GM12891 (cell line): Measurements from ENCODE around the gene MYLK4.

ENCODE experiments used
- DNase-seq: peaks from one replicate; pipeline ENCODE4 v3.0.0; 2011; ENCODE audit warnings: low spot score; ENCODE audit not compliant: insufficient read length
- FAIRE-seq: peaks from 2 replicates; lab custom pipeline; 2011; peaks lifted over from hg19 to GRCh38; lab: Jason Lieb, UNC
- PAX5 ChIP-seq: IDR thresholded peaks from 2 replicates; pipeline ENCODE4 v1.6.1; 2011; ENCODE audit warnings: low read length, moderate library complexity, mild to moderate bottlenecking; ENCODE audit not compliant: insufficient read depth, severe bottlenecking
- POLR2A ChIP-seq: IDR thresholded peaks from 2 replicates; pipeline ENCODE4 v1.6.1; 2011; ENCODE audit warnings: low read depth, low read length, control low read depth
- POLR2AphosphoS5 ChIP-seq: IDR thresholded peaks from 2 replicates; pipeline ENCODE4 v1.6.1; 2011; ENCODE audit warnings: low read depth, low read length, control low read depth
- POU2F2 ChIP-seq: IDR thresholded peaks from 2 replicates; pipeline ENCODE4 v1.6.1; 2011; ENCODE audit warnings: low read depth, mild to moderate bottlenecking, control low read depth, low read length, moderate library complexity
- SPI1 ChIP-seq: IDR thresholded peaks from 2 replicates; pipeline ENCODE4 v1.6.1; 2011; ENCODE audit warnings: low read depth, low read length, control low read depth
- TAF1 ChIP-seq: IDR thresholded peaks from 2 replicates; pipeline ENCODE4 v1.6.1; 2011; ENCODE audit warnings: low read depth, low read length, control low read depth

The MYLK4 gene

GRCh38 chr6:2687456-2687855 lies 63.3 kb downstream of the MYLK4 start:
- TF ChIP-seq POLR2A (no peak), POLR2AphosphoS5 (no peak), PAX5 (no peak), POU2F2 (no peak), SPI1 (no peak), TAF1 (no peak)
- no peak for DNase-seq
- FAIRE-seq, result no peak

- DNase-seq (no peak), FAIRE-seq (no peak)
- TF ChIP-seq POU2F2 (no peak), POLR2AphosphoS5 (no peak), SPI1 (no peak), POLR2A (no peak), PAX5 (no peak), TAF1 (no peak)
Observed at GRCh38 chr6:2686515-2686914, 64.2 kb downstream of the MYLK4 start.

- TF ChIP-seq SPI1 (peak; percentile 28; the same call in 1 of the 2 replicates), POLR2AphosphoS5 (no peak)
- no peak for DNase-seq
- no peak for FAIRE-seq
Observed at GRCh38 chr6:2684766-2685754, 65.7 kb downstream of the MYLK4 start.

- DNase-seq, result no peak
Observed at GRCh38 chr6:2684103-2684749, 66.5 kb downstream of the MYLK4 start.

GRCh38 chr6:2680264-2680922 lies 70.3 kb downstream of the MYLK4 start:
- no peak for DNase-seq
- no peak for TF ChIP-seq POU2F2
- TF ChIP-seq POLR2AphosphoS5, result no peak
- no peak for TF ChIP-seq PAX5
- no peak for TF ChIP-seq SPI1
- no peak for TF ChIP-seq TAF1
- FAIRE-seq, result no peak

More at GRCh38 chr6:2684103-2684749, 66.5 kb downstream of the MYLK4 start:
- TF ChIP-seq SPI1, result no peak
- TF ChIP-seq TAF1, result no peak
- TF ChIP-seq PAX5, result no peak
- no peak for TF ChIP-seq POLR2AphosphoS5
- TF ChIP-seq POU2F2, result no peak
- no peak for TF ChIP-seq POLR2A
- FAIRE-seq, result no peak

- DNase-seq (no peak), FAIRE-seq (no peak)
- TF ChIP-seq POU2F2 (no peak), POLR2A (no peak), POLR2AphosphoS5 (no peak), SPI1 (no peak), TAF1 (no peak), PAX5 (no peak)
Observed at GRCh38 chr6:2677080-2677593, 73.6 kb downstream of the MYLK4 start.

GRCh38 chr6:2676048-2676447 lies 74.7 kb downstream of the MYLK4 start:
- FAIRE-seq (no peak), DNase-seq (no peak)
- TF ChIP-seq POLR2AphosphoS5 (no peak), POU2F2 (no peak), TAF1 (no peak), SPI1 (no peak), POLR2A (no peak), PAX5 (no peak)

- TF ChIP-seq SPI1, result peak; percentile 47
- TF ChIP-seq PAX5, result no peak
- DNase-seq, result no peak
- no peak for FAIRE-seq
Observed at GRCh38 chr6:2674857-2675256, 75.9 kb downstream of the MYLK4 start.

GRCh38 chr6:2669067-2669700 lies 81.5 kb downstream of the MYLK4 start:
- no peak for DNase-seq
- no peak for TF ChIP-seq TAF1
- no peak for TF ChIP-seq POLR2A
- no peak for TF ChIP-seq POU2F2
- no peak for TF ChIP-seq POLR2AphosphoS5
- TF ChIP-seq PAX5, result no peak
- no peak for TF ChIP-seq SPI1
- no peak for FAIRE-seq
